OCI-M1 (cell line): ENCODE data around the gene BARD1.
"Not testable (repeated sequence)": the region's sequence is repeated elsewhere in the genome, so short reads cannot be mapped to it uniquely, and the experiment has no call there.

Experiments used
- DNase-seq: peaks from one replicate; lab custom pipeline; 2025; lab: John Stamatoyannopoulos, UW

The BARD1 gene

GRCh38 chr2:214808981-214809750, at the start of gene BARD1:
BARD1 (minus strand) TSS chr2:214809683; CDS start chr2:214809569, 114 bp downstream.
- peak; percentile 80 for DNase-seq

DNA sequence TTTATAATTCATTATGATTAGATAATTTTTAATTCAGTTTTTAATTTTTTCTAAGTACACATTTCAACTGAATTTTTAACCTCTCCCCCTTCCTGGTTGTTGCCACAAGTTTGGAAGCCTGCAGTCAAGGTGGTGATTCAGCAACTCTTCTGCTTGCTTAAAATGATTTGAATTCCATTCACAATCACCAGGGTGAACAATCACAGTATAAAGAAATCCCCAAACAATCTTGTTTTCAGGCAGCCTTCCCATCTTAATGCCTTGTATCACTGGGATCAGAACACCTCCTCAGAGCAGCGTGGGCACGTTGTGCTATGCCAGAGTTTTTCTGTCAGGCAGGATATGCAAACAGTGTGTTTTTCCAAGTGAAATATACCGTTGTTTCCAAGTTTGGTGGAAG, 46.7 kb upstream of the BARD1 start:
- DNase-seq, result no peak

DNA sequence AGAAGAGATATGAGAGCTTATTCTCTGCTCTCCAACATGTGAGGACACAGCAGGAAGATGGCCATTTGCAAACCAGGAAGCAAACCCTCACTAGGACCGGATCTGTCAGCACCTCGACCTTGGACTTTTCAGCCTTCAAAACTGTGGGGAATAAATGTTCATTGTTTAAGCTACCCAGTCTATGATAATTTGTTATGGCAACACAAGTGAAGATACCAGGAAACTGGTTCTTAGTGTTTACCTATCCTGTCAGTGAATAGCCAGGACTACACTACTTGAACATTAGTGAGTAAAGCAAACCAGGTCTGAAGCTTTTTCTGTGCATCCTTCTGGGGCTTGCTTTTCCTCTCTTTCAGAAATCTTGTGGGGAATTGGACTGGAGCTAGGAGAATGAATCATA, 44.4 kb upstream of the BARD1 start:
- DNase-seq, result no peak

DNA sequence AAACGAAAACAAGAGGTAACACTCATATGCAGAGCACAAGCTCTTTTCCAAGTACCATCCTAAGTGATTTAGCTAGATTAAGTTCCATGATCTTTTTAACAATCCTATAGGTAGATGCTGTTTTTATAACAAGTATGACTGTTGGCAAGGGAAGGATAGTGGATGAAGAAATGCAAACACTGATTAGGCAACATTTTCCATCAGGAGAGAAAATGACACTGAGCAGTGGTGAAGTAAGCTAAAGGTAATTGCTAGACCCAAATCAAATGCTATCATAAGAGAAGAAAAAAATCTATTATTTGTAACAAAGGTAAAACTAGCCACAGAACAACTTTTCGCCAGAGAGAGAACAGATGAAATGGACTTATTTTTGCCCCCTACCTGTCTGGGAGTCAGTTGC, 34.3 kb upstream of the BARD1 start:
- no peak for DNase-seq

DNA sequence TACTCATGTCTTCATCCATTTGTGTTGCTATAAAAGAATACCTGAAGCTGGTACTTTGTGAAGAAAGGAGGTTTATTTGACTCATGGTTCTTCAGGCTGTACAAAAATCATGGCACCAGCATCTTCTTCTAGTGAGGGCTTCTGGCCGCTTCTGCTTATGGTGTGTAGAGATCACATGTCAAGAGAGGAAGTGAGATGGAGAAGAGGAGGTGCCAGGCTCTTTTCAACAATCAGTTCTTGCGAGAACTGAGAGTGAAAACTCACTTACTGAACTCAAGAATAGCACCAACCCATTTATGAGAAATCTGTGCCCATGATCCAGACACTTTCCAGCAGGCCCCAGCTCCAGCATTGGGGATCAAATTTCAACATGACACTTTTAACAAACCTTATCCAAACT, 30.0 kb upstream of the BARD1 start:
- DNase-seq, result no peak

- no peak for DNase-seq
Measured at GRCh38 chr2:214837466-214837865, 28.0 kb upstream of the BARD1 start.

GRCh38 chr2:214836568-214836967, 27.1 kb upstream of the BARD1 start:
- DNase-seq, result no peak

- peak; percentile 42 for DNase-seq
Measured at GRCh38 chr2:214830794-214831346, 21.4 kb upstream of the BARD1 start.

DNA sequence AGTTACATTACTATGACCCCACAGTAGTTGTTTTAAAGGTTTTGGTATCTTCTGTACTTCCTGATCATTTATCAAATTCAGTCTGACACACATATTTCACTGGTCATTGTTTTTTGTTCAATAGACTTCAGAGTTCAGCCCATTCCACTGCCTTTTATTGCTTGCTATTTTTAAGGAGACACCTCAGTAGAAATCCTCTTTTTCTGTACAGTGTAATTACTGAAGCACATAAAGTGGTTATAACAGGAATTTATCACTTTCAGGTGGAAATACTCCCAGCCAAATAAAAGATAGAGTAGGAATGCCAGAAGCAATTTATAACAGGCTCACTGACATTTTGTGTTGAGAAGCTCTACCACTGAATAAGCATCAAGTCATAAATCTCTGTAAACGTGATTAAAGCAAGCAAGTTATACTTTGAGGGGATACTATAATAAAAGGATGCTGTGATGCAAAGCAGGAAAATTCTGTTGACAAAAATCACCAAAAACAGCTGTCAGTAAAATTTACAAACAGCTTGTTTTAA, 6.6 kb upstream of the BARD1 start:
- no peak for DNase-seq

DNA sequence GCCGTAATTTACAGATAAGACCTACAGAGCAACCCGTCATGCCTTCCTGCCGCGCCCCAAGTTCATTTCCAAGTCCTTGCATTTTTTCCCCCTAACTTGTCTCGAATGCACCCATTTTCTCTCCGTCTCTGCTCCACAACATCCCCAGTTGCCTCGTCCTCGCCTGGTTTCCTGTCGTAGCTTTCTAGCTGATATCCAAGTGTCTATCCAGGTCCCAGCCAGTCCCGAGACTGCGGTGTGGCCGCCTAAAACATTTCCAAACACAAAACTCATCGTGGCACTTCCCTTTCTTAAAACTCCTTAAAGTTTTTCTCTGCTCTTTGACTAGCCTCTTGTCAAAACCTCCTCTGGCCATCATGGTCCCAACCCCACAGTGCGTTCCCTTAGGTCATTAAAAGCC, 1.2 kb upstream of the BARD1 start:
- DNase-seq, result no peak

DNA sequence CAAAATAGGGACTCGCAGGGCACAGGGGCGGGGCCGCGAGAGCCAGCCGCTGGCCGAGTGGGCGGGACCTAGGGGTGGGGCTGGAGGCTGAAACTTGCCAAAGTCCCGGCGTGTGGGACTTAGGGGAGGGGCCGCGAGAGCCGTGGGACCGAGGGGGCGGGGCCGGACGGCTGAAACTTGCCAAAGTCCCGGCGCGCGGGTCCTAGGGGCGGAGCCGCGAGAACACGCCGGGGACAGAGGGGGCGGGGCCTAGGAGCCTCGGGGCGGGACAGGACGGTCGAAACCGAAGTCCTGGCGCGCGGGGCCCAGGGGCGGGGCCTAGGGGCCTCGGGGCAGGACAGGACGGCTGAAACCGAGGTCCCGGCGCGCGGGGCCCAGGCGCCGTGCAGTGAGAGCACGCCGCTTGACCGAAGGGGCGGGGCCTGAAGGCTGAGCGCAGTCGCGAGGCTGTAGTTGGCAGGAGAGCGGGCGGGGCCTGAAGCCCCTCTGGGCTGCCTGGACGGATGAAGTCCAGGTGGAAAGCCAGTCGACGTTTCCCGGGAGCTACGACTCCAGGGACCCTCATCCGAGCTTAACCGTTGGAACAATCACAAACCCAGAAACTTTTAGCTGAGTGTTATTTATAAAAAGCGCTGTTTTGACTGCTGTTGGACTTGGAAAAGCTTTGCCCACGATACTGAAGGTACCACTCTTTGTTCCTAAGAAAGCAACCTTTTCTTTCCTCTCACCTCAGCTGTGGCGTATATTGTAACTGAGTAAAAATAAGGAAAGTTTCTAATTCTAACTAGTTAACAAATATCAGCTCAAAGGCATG, 475 bp upstream of the BARD1 start:
- DNase-seq, result peak; percentile 98

DNA sequence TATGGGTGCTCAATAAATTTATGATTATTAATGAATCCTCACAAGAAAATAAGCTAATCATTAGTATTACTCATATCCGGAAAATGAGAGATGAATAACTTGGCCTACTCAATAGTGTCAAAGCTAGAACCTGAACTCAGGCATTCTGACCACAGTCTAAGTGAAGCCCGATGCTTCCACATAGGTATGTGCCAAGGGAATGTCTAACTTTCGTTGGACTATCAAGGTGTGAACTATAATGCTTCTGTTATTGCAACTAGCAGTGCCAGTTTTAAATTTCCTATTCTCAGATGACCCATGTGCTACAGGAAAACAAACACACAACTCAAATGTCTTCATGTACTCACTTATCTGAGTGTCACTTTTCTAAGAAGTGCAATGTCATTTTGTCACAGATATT, 1.8 kb downstream of the BARD1 start:
- DNase-seq, result no peak

DNA sequence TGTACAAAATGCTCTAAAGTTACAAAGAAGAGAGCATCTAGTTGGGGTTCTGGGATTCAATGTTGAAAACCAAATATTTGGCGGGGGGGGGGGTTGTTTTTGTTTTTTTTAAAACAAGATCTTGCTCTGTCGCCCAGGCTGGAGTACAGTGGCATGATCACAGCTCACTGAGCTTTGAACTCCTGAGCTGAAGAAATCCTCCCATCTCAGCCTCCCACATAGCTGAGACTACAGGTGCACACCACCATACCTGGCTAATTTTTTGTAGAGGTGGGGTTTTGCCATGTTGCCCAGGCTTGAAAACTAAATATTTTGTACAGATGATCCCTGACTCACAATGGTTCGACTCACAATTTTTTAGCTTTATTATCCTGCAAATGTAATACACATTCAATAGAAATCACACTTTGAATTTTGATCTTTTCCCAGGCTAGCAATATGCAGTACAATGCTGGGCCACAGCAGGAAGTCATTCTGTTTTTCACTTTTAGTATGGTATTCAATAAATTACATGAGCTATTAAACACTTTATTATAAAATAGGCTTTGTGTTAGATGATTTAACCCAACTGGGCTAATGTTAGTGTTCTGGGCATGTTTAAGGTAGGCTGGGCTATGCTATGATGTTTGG, 7.6 kb downstream of the BARD1 start:
- DNase-seq, result no peak

DNA sequence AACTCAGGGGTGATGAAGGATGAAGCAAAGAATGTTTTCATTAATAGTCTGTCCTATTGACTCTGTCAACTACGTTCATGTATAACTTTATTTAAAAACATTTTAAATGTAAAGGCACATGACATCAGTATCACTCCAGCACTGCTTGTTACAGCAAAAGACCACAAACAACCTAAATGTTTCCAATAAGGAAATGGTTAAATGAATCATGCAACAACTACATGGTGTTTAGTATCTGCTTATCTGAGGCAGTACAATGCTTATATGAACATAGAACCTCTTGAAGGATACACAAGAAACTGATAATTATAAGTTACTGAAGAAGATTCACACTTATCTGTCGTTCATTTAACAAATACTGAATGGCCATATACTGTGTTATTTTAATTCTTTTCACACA, 8.4 kb downstream of the BARD1 start:
- DNase-seq, result peak; percentile 14

GRCh38 chr2:214800180-214800579, 9.3 kb downstream of the BARD1 start:
- no peak for DNase-seq

DNA sequence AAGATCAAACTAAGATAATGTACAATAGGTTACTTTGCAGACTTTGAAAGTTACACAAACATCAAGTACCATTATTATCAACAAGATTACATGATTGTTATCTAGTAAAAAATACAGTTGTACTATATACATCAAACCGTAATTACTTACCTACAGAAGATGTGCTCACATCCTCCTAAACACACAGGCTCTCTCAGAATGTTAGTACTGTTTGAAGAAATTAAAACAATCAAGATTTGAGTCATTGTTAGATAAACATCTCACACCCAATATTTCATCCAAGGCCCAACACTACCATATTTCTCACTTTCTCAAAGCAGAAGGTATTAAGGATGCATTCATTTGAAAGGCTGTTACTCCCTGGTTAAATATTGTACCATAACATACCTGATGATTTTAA, 12.6 kb downstream of the BARD1 start:
- no peak for DNase-seq

DNA sequence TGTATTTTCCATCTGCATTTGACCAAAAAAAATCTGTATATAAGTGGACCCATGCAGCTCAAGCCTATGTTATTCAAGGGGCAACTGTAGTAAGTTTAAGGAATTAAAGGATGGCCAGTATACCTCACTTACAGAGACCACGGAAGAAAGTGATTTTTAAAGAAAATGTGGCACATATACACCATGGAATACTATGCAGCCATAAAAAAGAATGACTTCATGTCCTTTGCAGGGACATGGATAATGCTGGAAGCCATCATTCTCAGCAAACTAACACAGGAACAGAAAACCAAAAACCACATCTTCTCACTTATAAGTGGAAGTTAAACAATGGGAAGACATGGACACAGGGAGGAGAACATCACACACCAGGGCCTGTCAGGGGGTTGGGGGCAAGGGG, 26.3 kb downstream of the BARD1 start:
- DNase-seq, result not testable (repeated sequence)

- no peak for DNase-seq
Measured at GRCh38 chr2:214782671-214783070, 26.8 kb downstream of the BARD1 start.

GRCh38 chr2:214781226-214781625, 28.3 kb downstream of the BARD1 start:
- no peak for DNase-seq

DNA sequence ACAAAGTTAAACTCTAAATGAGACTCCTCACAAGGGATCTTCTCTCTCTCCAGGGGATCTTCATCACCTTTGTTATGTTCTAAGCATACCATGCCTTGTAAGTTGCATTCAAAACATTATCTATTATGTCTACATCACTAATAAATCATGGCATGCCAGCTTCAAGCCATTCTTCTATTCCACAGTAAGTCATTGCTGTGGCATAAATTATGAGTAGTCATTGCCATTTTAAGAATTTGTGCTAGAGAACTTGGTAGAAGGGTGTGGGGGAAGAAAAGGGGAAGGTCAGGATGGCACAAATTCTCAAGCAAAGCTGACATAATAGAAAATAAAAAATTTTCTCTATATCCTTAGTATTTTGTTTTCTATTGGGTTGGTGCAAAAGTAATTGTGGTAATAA, 33.5 kb downstream of the BARD1 start:
- DNase-seq, result no peak

DNA sequence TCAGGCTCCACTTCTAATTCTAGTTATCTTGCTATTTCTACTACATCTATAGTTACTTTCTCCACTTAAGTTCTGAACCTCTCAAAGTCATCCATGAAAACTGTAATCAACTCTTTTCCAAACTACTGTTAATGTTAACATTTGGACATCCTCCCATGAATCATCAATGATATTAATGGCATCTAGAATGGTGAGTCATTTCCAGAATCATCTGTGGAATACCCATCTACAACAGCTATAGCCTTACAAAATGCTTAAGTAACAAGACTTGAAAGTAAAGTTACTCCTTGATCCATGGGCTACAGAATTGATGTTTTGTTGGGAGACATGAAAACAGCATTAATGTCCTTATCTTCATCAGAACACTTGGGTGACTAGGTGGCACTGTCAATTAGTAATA, 35.4 kb downstream of the BARD1 start:
- DNase-seq, result no peak

DNA sequence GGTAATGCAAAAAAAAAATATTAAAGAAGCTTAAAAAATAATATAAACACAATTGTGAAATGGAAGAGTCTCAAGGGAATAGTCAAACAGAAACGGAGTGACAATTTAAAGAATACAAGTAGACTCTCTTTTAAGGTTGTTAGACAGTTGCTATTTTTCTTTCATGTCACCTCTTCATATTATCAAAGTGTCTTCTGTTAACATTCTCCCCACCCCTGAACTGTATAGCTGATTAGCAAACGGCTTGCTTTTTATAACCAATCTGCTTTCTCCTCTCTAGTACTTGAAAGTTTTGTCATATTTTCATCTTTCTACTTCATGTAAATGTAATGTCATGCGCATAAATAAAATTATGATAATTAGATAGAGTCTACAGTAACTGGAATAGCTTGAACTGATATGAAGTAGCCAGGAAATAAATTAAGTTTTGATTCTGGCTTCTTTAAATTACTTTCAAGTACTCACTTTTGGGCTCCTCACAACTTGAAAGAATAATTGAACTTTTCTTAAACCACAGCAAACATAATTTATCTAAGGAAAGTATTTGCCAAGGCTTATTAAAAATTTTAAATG, 37.0 kb downstream of the BARD1 start:
- DNase-seq, result no peak
